ENCODE data around the gene BCL11B. TPM values are rescaled to one million over a fixed set of nuclear protein-coding genes. Genes with fewer than 3 reads are reported as not detected.

Gene BCL11B
- total and polyA plus RNA-seq, 10 of the 15 experiments (the other 5 are each of a cell fraction or from before 2014, with no cell fraction given), result 0.38 to 5.5 (median 1.3) TPM

- Histone ChIP-seq H3K9ac (ENCODE audit: control insufficient read depth, insufficient read depth, low read length) (no peak overlapping the region), H3K36me3 (ENCODE audit: control insufficient read depth in 2 of 2, insufficient read depth in 2 of 2, low read length in 1 of 2) (no peaks in the 10 kb centered on the region), H4K20me1 (ENCODE audit: control insufficient read depth, insufficient read depth) (no peaks in the 10 kb centered on the region), H2AFZ (ENCODE audit: control insufficient read depth, low read depth, low read length) (no peak overlapping the region), H3K4me1 (ENCODE audit: control insufficient read depth, insufficient read depth, low read length) (peaks cover 29% of the 10 kb centered on the region), H3K4me3 (no peak overlapping the region), H3K27me3 (replicated peaks in 1 of 2; ENCODE audit: control insufficient read depth in 2 of 2, insufficient read depth in 2 of 2, low read length in 1 of 2) (no peaks in the 10 kb centered on the region), H3K9me3 (replicated peaks; ENCODE audit: control insufficient read depth, insufficient read depth, low read length) (no peaks in the 10 kb centered on the region; the same call in 2 of the 3 replicates), H3K79me2 (ENCODE audit: control insufficient read depth, insufficient read depth, low read length) (no peaks in the 10 kb centered on the region), H3K27ac (ENCODE audit: control insufficient read depth, insufficient read depth) (no peak overlapping the region), H3K4me2 (ENCODE audit: control insufficient read depth, insufficient read depth) (no peak overlapping the region)
- SMC1A ChIA-PET (ENCODE audit: uncharacterized antibody, unreplicated experiment), result interaction anchor here (1.2 kb wide), 1 partner anchor 13 kb away, joined by 3 read pairs; no protein-coding TSS in a partner anchor
- BruUV-seq (replicated peaks), result no TSS peak
- ATAC-seq (no peak), FAIRE-seq (no peak), DNase-seq (ENCODE audit: low read depth, low spot score) (no peak)
- RAD21 ChIA-PET (ENCODE audit: unreplicated experiment), result interaction anchor here (0.8 kb wide), 1 partner anchor 1062 kb away, joined by 3 read pairs; no protein-coding TSS in a partner anchor
- CTCF ChIA-PET, result interaction anchor here (1.0 kb wide), 1 partner anchor 103 kb away, joined by 3 read pairs; no protein-coding TSS in a partner anchor
- in situ Hi-C loops (cut with MboI) (no loop called here), intact Hi-C loops (cut with micrococcal nuclease; ENCODE audit: unreplicated experiment) (no loop called here)
- WGBS (ENCODE audit: insufficient coverage, insufficient replicate concordance, low lambda C conversion rate, missing lambda C conversion rate), result 42% methylated on average over 12 of the region's 12 CpGs
- POLR2A ChIA-PET, result no interaction called here
- TF ChIP-seq EZH2 (IDR thresholded peaks at IDR 0.05; ENCODE audit: borderline replicate concordance, control insufficient read depth, low read depth, low read length) (no peak), NFYB (IDR thresholded peaks at IDR 0.05; ENCODE audit: insufficient read depth, low read depth, low read length) (no peak), RAD21 (IDR thresholded peaks at IDR 0.05; ENCODE audit: insufficient read depth, low read depth, low read length) (no peak), SMC3 (IDR thresholded peaks at IDR 0.05; ENCODE audit: borderline replicate concordance, low read length) (no peak), ZSCAN29 (IDR thresholded peaks at IDR 0.05) (no peak), MTA3 (IDR thresholded peaks at IDR 0.05; ENCODE audit: borderline replicate concordance, low read length) (no peak), ZNF622 (IDR thresholded peaks at IDR 0.05) (no peak), CEBPZ (IDR thresholded peaks at IDR 0.05; ENCODE audit: low read depth, low read length) (no peak), MAX (IDR thresholded peaks at IDR 0.05; ENCODE audit: low read depth, low read length) (no peak), ZBED1 (IDR thresholded peaks at IDR 0.05; ENCODE audit: borderline replicate concordance) (no peak)
- TF ChIP-seq, protein P1, sequence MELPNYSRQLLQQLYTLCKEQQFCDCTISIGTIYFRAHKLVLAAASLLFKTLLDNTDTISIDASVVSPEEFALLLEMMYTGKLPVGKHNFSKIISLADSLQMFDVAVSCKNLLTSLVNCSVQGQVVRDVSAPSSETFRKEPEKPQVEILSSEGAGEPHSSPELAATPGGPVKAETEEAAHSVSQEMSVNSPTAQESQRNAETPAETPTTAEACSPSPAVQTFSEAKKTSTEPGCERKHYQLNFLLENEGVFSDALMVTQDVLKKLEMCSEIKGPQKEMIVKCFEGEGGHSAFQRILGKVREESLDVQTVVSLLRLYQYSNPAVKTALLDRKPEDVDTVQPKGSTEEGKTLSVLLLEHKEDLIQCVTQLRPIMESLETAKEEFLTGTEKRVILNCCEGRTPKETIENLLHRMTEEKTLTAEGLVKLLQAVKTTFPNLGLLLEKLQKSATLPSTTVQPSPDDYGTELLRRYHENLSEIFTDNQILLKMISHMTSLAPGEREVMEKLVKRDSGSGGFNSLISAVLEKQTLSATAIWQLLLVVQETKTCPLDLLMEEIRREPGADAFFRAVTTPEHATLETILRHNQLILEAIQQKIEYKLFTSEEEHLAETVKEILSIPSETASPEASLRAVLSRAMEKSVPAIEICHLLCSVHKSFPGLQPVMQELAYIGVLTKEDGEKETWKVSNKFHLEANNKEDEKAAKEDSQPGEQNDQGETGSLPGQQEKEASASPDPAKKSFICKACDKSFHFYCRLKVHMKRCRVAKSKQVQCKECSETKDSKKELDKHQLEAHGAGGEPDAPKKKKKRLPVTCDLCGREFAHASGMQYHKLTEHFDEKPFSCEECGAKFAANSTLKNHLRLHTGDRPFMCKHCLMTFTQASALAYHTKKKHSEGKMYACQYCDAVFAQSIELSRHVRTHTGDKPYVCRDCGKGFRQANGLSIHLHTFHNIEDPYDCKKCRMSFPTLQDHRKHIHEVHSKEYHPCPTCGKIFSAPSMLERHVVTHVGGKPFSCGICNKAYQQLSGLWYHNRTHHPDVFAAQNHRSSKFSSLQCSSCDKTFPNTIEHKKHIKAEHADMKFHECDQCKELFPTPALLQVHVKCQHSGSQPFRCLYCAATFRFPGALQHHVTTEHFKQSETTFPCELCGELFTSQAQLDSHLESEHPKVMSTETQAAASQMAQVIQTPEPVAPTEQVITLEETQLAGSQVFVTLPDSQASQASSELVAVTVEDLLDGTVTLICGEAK (IDR thresholded peaks at IDR 0.05; ENCODE audit: borderline replicate concordance), result no peak
These were observed 17.6 kb upstream of the BCL11B start for GRCh38 chr14:99289394-99290189.
